Stimulated activated CD4-positive, alpha-beta T cell treated with anti-CD3 and anti-CD28 coated beads, Interleukin-15, amount 100 ng/mL, for 24 hours (primary cell): Measurements from ENCODE around the gene DLAT.
A peak's percentile ranks its signal among the peaks of the same experiment; 100 is the strongest.
"Not testable (repeated sequence)": the region's sequence is repeated elsewhere in the genome, so short reads cannot be mapped to it uniquely, and the experiment has no call there.

Experiments
- DNase-seq: peaks from one replicate; pipeline ENCODE4 v3.0.0-alpha.2; 2020

Gene DLAT

GRCh38 chr11:112024773-112025678, at the start of gene DLAT:
Gene DLAT, plus strand, starts transcription at chr11:112025408. Its CDS starts 65 bp downstream, at chr11:112025473.
- DNase-seq, result peak; percentile 93

- no peak for DNase-seq
These were observed 49.0 kb upstream of the DLAT start for GRCh38 chr11:111976119-111976766.

GRCh38 chr11:111976767-111977145, 48.5 kb upstream of the DLAT start:
- no peak for DNase-seq

GRCh38 chr11:111977146-111978027, 47.8 kb upstream of the DLAT start:
- peak; percentile 39 for DNase-seq

- DNase-seq, result no peak
These were observed 47.0 kb upstream of the DLAT start for GRCh38 chr11:111978028-111978771.

- DNase-seq, result no peak
These were observed 45.1 kb upstream of the DLAT start for GRCh38 chr11:111980062-111980461.

- no peak for DNase-seq
These were observed 43.9 kb upstream of the DLAT start for GRCh38 chr11:111981270-111981669.

- DNase-seq, result peak; percentile 72
These were observed 43.2 kb upstream of the DLAT start for GRCh38 chr11:111982019-111982464.

- no peak for DNase-seq
These were observed 42.5 kb upstream of the DLAT start for GRCh38 chr11:111982541-111983186.

GRCh38 chr11:111983187-111983986, 41.8 kb upstream of the DLAT start:
- DNase-seq, result no peak

GRCh38 chr11:111986589-111986988, 38.6 kb upstream of the DLAT start:
- no peak for DNase-seq

GRCh38 chr11:111990381-111990780, 34.8 kb upstream of the DLAT start:
- DNase-seq, result no peak

GRCh38 chr11:111992206-111992855, 32.9 kb upstream of the DLAT start:
- DNase-seq, result no peak

- DNase-seq, result no peak
These were observed 29.1 kb upstream of the DLAT start for GRCh38 chr11:111996129-111996528.

GRCh38 chr11:111996669-111997068, 28.5 kb upstream of the DLAT start:
- DNase-seq, result not testable (repeated sequence)

GRCh38 chr11:111999111-111999510, 26.1 kb upstream of the DLAT start:
- no peak for DNase-seq

GRCh38 chr11:112000703-112001102, 24.5 kb upstream of the DLAT start:
- DNase-seq, result no peak

GRCh38 chr11:112002491-112003216, 22.6 kb upstream of the DLAT start:
- DNase-seq, result no peak

GRCh38 chr11:112004389-112004788, 20.8 kb upstream of the DLAT start:
- peak; percentile 31 for DNase-seq
